ENCODE results near the gene P4HA2. TPM values are rescaled to one million over a fixed set of nuclear protein-coding genes. Genes with fewer than 3 reads are reported as not detected.

P4HA2 gene
- total and polyA plus RNA-seq, 2 donors (not counting 3 experiments of a cell fraction or from before 2014, with no cell fraction given) = 37.6 to 58.7 TPM

DNA sequence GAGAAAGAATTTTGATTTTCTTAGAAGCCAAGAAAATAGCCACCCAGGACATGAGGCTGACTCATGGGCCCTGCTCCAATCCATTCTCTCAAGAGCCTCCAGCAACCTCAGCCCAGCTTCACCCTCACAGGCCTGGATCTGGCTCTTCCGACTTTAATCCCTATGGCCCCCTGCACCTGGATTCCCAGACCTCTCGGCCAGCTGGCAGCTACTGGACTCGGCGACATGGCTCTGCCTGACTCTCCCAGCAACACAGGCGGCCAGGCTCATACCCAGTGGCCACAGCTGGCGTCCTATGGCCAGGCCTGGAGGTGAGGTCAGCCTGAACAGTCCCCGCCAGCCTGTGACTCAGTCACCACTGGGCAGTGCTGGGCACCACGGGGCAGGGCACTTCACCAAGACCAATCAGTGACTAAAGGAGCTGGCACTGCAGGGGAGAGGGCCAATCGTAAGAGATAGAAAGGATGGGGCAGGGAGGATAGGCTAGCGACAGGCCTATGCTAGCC, 23.6 kb upstream of the P4HA2 start:
- no peaks in the 10 kb centered on the region for H3K36me3 ChIP-seq (ENCODE audit: control insufficient read depth in 2 of 2, extremely low read depth in 1 of 2, insufficient read depth in 2 of 2, low read length in 2 of 2)
- dilution Hi-C loops (cut with MboI; ENCODE audit: extremely low pct_ligation_motif_present, low sequenced_read_pairs) = no loop called here
- no peaks in the 10 kb centered on the region for H3K4me1 ChIP-seq (ENCODE audit: control insufficient read depth, extremely low read depth, insufficient read depth, low read length)
- ChIA-PET CTCF (interaction anchor here (0.9 to 8.3 kb wide), 5 partner anchors 14 to 61 kb away, joined by 3 to 63 read pairs (median 4); no protein-coding TSS in a partner anchor), POLR2A (no interaction called here)
- BruUV-seq (replicated peaks) = no TSS peak
- no peaks in the 10 kb centered on the region for H3K79me2 ChIP-seq (ENCODE audit: control insufficient read depth, insufficient read depth, low read length)
- H3K4me3 ChIP-seq (replicated peaks in 1 of 3; ENCODE audit: insufficient read depth in 1 of 3, low read depth in 1 of 3, low read length in 3 of 3) = no peak overlapping the region
- intact Hi-C loops (cut with micrococcal nuclease) = no loop called here
- H3K27ac ChIP-seq (ENCODE audit: insufficient read depth, low read depth, low read length) = no peak overlapping the region
- no peak overlapping the region for H3K4me2 ChIP-seq (ENCODE audit: insufficient read depth, low read length)
- DNase-seq (ENCODE audit: low read depth, low spot score) (no peak), FAIRE-seq (no peak)
- no peaks in the 10 kb centered on the region for H3K9me1 ChIP-seq (replicated peaks; ENCODE audit: control insufficient read depth, extremely low read depth, insufficient read depth, low read length)
- H4K20me1 ChIP-seq (replicated peaks; ENCODE audit: control insufficient read depth, extremely low read depth, insufficient read depth, low read length) = no peaks in the 10 kb centered on the region
- no peak for TF ChIP-seq GATA2 (IDR thresholded peaks at IDR 0.05; ENCODE audit: insufficient read depth, insufficient read length, low read depth, low read length)
- no peak for TF ChIP-seq POLR2A (IDR thresholded peaks at IDR 0.05; ENCODE audit: low read depth, low read length)
- TF ChIP-seq, protein P1, sequence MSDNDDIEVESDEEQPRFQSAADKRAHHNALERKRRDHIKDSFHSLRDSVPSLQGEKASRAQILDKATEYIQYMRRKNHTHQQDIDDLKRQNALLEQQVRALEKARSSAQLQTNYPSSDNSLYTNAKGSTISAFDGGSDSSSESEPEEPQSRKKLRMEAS (IDR thresholded peaks at IDR 0.05; ENCODE audit: insufficient read depth, insufficient read length) = no peak
- no peak for TF ChIP-seq MYC (IDR thresholded peaks at IDR 0.05; ENCODE audit: low read depth, low read length)
- TF ChIP-seq POLR2AphosphoS5 (IDR thresholded peaks at IDR 0.05; ENCODE audit: insufficient read depth, low read depth, low read length) = no peak
- no peak for TF ChIP-seq FOS (IDR thresholded peaks at IDR 0.05; ENCODE audit: borderline replicate concordance, insufficient read depth, low read length)
- TF ChIP-seq, protein P2, sequence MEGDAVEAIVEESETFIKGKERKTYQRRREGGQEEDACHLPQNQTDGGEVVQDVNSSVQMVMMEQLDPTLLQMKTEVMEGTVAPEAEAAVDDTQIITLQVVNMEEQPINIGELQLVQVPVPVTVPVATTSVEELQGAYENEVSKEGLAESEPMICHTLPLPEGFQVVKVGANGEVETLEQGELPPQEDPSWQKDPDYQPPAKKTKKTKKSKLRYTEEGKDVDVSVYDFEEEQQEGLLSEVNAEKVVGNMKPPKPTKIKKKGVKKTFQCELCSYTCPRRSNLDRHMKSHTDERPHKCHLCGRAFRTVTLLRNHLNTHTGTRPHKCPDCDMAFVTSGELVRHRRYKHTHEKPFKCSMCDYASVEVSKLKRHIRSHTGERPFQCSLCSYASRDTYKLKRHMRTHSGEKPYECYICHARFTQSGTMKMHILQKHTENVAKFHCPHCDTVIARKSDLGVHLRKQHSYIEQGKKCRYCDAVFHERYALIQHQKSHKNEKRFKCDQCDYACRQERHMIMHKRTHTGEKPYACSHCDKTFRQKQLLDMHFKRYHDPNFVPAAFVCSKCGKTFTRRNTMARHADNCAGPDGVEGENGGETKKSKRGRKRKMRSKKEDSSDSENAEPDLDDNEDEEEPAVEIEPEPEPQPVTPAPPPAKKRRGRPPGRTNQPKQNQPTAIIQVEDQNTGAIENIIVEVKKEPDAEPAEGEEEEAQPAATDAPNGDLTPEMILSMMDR (IDR thresholded peaks at IDR 0.05; ENCODE audit: extremely low read depth in 1 of 2, insufficient read depth in 1 of 2, low read depth in 1 of 2, low read length in 2 of 2) = no peak
- no peak for TF ChIP-seq EZH2 (IDR thresholded peaks at IDR 0.05; ENCODE audit: borderline replicate concordance, low read depth, low read length, severe bottlenecking)
- TF ChIP-seq JUN (IDR thresholded peaks at IDR 0.05; ENCODE audit: borderline replicate concordance, insufficient read depth, insufficient read length, low read depth) = no peak
- no peak overlapping the region for H2AFZ ChIP-seq (ENCODE audit: low read depth, low read length)
- H3K9me3 ChIP-seq (replicated peaks; ENCODE audit: control insufficient read depth, insufficient read depth, low read length) = no peaks in the 10 kb centered on the region
- no peak overlapping the region for H3K9ac ChIP-seq (replicated peaks; ENCODE audit: extremely low read depth, insufficient read depth, low read length)
- no peaks in the 10 kb centered on the region for H3K27me3 ChIP-seq (ENCODE audit: control insufficient read depth in 2 of 2, insufficient read depth in 2 of 2, low read length in 2 of 2)

Data from endothelial cell of umbilical vein (primary cell).